HepG2 (cell line): ENCODE measurements around the gene C1orf74. TPM values are rescaled to one million over a fixed set of nuclear protein-coding genes. Genes with fewer than 3 reads are reported as not detected.

Source experiments
- ATAC-seq: fragments of 200-7000 bp; cut with Tn5 transposase; 3 replicates; pipeline ENCODE4 v1.9.1; 2020; ENCODE audit warnings: mild to moderate bottlenecking, moderate library complexity
- BruUV-seq: library from RNA; stranded (reverse); fragments of 400-500 nt; replicated peaks from 2 replicates; lab custom pipeline; 2021; lab: Mats Ljungman, UMichigan
- CTCF ChIA-PET: fragments of 300-600 bp; formaldehyde crosslinking; extraction: SDS; loops from one replicate; lab custom pipeline; 2021; ENCODE audit warnings: low total read pairs, inconsistent platforms, low intra/inter-chr PET ratio; lab: Yijun Ruan, JAX
- POLR2A ChIA-PET: fragments of 350-600 bp; sonication (Branson Sonifier 250); formaldehyde crosslinking; loops from one replicate; lab custom pipeline; 2020; ENCODE audit warnings: antibody characterized with exemption, inconsistent platforms; lab: Yijun Ruan, JAX
- DNase-seq: peaks from one replicate; pipeline ENCODE4 v3.0.0-alpha.2; 2015; ENCODE audit warnings: low spot score
- FAIRE-seq: peaks from 3 replicates; lab custom pipeline; 2011; peaks lifted over from hg19 to GRCh38; lab: Jason Lieb, UNC
- H2AFZ ChIP-seq: one replicate; pipeline ENCODE4 v1.6.1; 2011; ENCODE audit warnings: low read length, inconsistent platforms
- H3K27ac ChIP-seq: fragments of 300-600 bp; 3 replicates; pipeline ENCODE4 v1.8.0; 2011; ENCODE audit warnings: mixed run types, mild to moderate bottlenecking, mixed read lengths, low read length, inconsistent platforms; ENCODE audit not compliant: insufficient read depth; ENCODE audit errors: extremely low read length
- H3K27me3 ChIP-seq, 2 experiments: fragments of 200-600 bp in 1 of 2; 2 replicates in 1 of 2; 3 replicates in 1 of 2; pipeline versions ENCODE4 v1.6.0 to v1.8.0; 2011; ENCODE audit warnings: low read length in 2 of 2, mild to moderate bottlenecking in 2 of 2, moderate library complexity in 2 of 2, inconsistent platforms in 1 of 2; ENCODE audit not compliant: insufficient read depth in 2 of 2, control insufficient read depth in 1 of 2
- H3K36me3 ChIP-seq, 2 experiments: fragments of 200-600 bp in 1 of 2; replicated peaks in 1 of 2; 2 replicates in 1 of 2; 3 replicates in 1 of 2; pipeline versions ENCODE4 v1.5.1 to v1.8.0; 2011; ENCODE audit warnings: low read length in 2 of 2, inconsistent platforms in 1 of 2; ENCODE audit not compliant: insufficient read depth in 2 of 2, control insufficient read depth in 1 of 2
- H3K4me1 ChIP-seq: 2 replicates; pipeline ENCODE4 v1.5.1; 2012; ENCODE audit warnings: low read length, inconsistent platforms; ENCODE audit not compliant: insufficient read depth
- H3K4me2 ChIP-seq: 2 replicates; pipeline ENCODE4 v1.6.0; 2011; ENCODE audit warnings: low read depth, low read length, inconsistent platforms
- H3K4me3 ChIP-seq, 3 experiments: fragments of 200-600 bp in 1 of 3; sonication (generic), shearing (Covaris generic) in 1 of 3; replicated peaks in 1 of 3; 2 replicates each; pipeline ENCODE4 v1.5.1; 2011 to 2016; ENCODE audit warnings: low read length in 3 of 3, inconsistent platforms in 2 of 3, low read depth in 2 of 3, mild to moderate bottlenecking in 2 of 3, control low read depth in 1 of 3, mixed read lengths in 1 of 3; ENCODE audit not compliant: insufficient read depth in 1 of 3
- H3K79me2 ChIP-seq: one replicate; pipeline ENCODE4 v1.6.1; 2011; ENCODE audit warnings: low read length, inconsistent platforms; ENCODE audit not compliant: insufficient read depth
- H3K9ac ChIP-seq: 2 replicates; pipeline ENCODE4 v1.6.0; 2011; ENCODE audit warnings: mild to moderate bottlenecking, low read depth, low read length, inconsistent platforms; ENCODE audit not compliant: insufficient read depth
- H3K9me3 ChIP-seq: 2 replicates; pipeline ENCODE4 v1.5.1; 2012; ENCODE audit warnings: mild to moderate bottlenecking, low read length
- H4K20me1 ChIP-seq: 2 replicates; pipeline ENCODE4 v1.6.0; 2011; ENCODE audit warnings: inconsistent platforms, mild to moderate bottlenecking, low read length, moderate library complexity; ENCODE audit not compliant: insufficient read depth
- ETV5 ChIP-seq: IDR thresholded peaks from 2 replicates; pipeline ENCODE4 v1.6.1; 2018; ENCODE audit warnings: missing biosample characterization, missing genetic modification reagents, inconsistent platforms, borderline replicate concordance
- HES4 ChIP-seq: sonication (generic); formaldehyde crosslinking; IDR thresholded peaks from 2 replicates; pipeline ENCODE4 v1.9.0; 2021; ENCODE audit warnings: mild to moderate bottlenecking, missing genetic modification reagents, borderline replicate concordance
- MTA1 ChIP-seq: sonication (generic); formaldehyde crosslinking; IDR thresholded peaks from 2 replicates; pipeline ENCODE4 v1.4.0; 2020; ENCODE audit warnings: missing genetic modification reagents, mild to moderate bottlenecking, borderline replicate concordance
- MXI1 ChIP-seq: IDR thresholded peaks from 3 replicates; pipeline ENCODE4 v1.6.1; 2012; ENCODE audit warnings: low read depth, low read length, inconsistent platforms, borderline replicate concordance
- PHB2 ChIP-seq: fragments of 450-650 bp; IDR thresholded peaks from 2 replicates; pipeline ENCODE4 v1.6.1; 2018; ENCODE audit not compliant: partially characterized antibody
- POLR2AphosphoS5 ChIP-seq: IDR thresholded peaks from 2 replicates; pipeline ENCODE4 v1.6.1; 2012; ENCODE audit warnings: low read depth, low read length
- SIN3B ChIP-seq: fragments of 150-350 bp; IDR thresholded peaks from 2 replicates; pipeline ENCODE4 v1.6.1; 2014; ENCODE audit warnings: low read length
- SOX6 ChIP-seq, 2 experiments: fragments of 450-650 bp in 1 of 2; sonication (generic) in 1 of 2; formaldehyde crosslinking in 1 of 2; IDR thresholded peaks; 2 replicates each; pipeline versions ENCODE4 v1.4.0 to v1.6.1; 2017 to 2020; ENCODE audit warnings: antibody characterized with exemption in 1 of 2, mild to moderate bottlenecking in 1 of 2, missing genetic modification reagents in 1 of 2
- SRF ChIP-seq: IDR thresholded peaks from 2 replicates; pipeline ENCODE4 v1.6.1; 2011; ENCODE audit warnings: mild to moderate bottlenecking, low read depth, low read length, moderate library complexity
- TFE3 ChIP-seq: IDR thresholded peaks from 2 replicates; pipeline ENCODE4 v1.6.1; 2016
- ZBED4 ChIP-seq: sonication (generic); formaldehyde crosslinking; IDR thresholded peaks from 2 replicates; pipeline ENCODE4 v1.4.0; 2020; ENCODE audit warnings: missing genetic modification reagents, borderline replicate concordance
- ZFP91 ChIP-seq: sonication (generic); formaldehyde crosslinking; IDR thresholded peaks from 2 replicates; pipeline ENCODE4 v1.9.0; 2022; ENCODE audit warnings: missing genetic modification reagents, mild to moderate bottlenecking, borderline replicate concordance
- ZNF768 ChIP-seq: sonication (generic); formaldehyde crosslinking; IDR thresholded peaks from 2 replicates; pipeline ENCODE4 v1.4.0; 2020; ENCODE audit warnings: missing genetic modification reagents
- WGBS: methylation state at CpG from one replicate; pipeline ENCODE4 v1.1.6; 2017; ENCODE audit warnings: low lambda C conversion rate; 5-methylcytosine and 5-hydroxymethylcytosine counted together
- in situ Hi-C: cut with HindIII; loops from 2 replicates; pipeline ENCODE4 v1.10.0; 2017; ENCODE audit warnings: low pct_unique_long_range_greater_than_20kb; ENCODE audit not compliant: extremely low pct_ligation_motif_present
- intact Hi-C: fragments of 100-400 bp; cut with micrococcal nuclease; formaldehyde crosslinking; loops from one replicate; pipeline ENCODE4 v1.10.0; 2022; ENCODE audit not compliant: unreplicated experiment
- polyA plus RNA-seq, 8 experiments: library from polyadenylated mRNA; depleted of rRNA in 3 of 8; stranded (reverse) in 7 of 8; unstranded in 1 of 8; fragments of >200 nt; fragmentation: Illumina TruSeq in 4 of 8; extraction: Trizol in 4 of 8; gene quantifications; 2 replicates each; pipeline versions ENCODE4 v1.2.1 to v1.2.3, GENCODE V29; 2011 to 2016; ENCODE audit warnings: low read depth in 4 of 8, missing spikeins in 1 of 8, mixed read lengths in 1 of 8; ENCODE audit not compliant: insufficient read depth in 1 of 8
- total RNA-seq, 5 experiments: library from RNA; depleted of rRNA; stranded (reverse); fragments of >200 nt; fragmentation: Illumina TruSeq; extraction: Trizol; gene quantifications; 2 replicates each; pipeline ENCODE4 v1.2.3, GENCODE V29; 2016; ENCODE audit warnings: low read depth in 1 of 5

The C1orf74 gene
- total and polyA plus RNA-seq, 2 of the 13 experiments (the other 11 are each of a cell fraction or from before 2014, with no cell fraction given), result 0.33 to 0.71 TPM

DNA sequence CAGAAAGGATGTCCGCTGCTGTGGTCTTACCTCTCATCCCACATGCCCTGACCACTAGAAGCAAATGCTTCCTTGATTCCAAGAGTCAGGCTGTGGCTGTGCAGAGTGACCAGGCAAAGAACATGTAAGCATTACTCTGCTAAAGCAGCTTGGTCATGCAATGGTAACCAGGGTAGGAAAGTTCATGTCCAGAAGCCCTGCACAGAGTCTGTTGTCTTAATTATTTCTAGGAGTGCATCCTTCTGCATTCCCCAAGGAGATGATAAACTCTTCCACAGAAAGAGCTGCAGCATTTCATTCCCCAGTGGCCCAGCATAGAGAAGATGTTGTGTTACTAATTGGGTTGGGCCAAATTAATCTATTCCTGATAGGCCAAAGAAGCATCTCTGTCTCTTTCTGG is 33.3 kb upstream of the C1orf74 start:
- Histone ChIP-seq H4K20me1 (no peaks in the 10 kb centered on the region), H3K27me3 (peaks cover 0 to 7% of the 10 kb centered on the region in 2 experiments; a peak in 2 of 5 replicates), H3K4me2 (no peak overlapping the region), H3K36me3 (no peaks in the 10 kb centered on the region), H3K4me3 (no peak overlapping the region), H3K79me2 (no peaks in the 10 kb centered on the region), H2AFZ (no peak overlapping the region), H3K27ac (no peak overlapping the region), H3K4me1 (peaks cover 35% of the 10 kb centered on the region), H3K9ac (no peak overlapping the region), H3K9me3 (no peaks in the 10 kb centered on the region)
- DNase-seq (no peak), ATAC-seq (no peak), FAIRE-seq (no peak)
- intact Hi-C loops, result no loop called here
- BruUV-seq, result no TSS peak
- no peak for TF ChIP-seq MXI1
- no peak for TF ChIP-seq TFE3 (CRISPR knock-in tag)
- TF ChIP-seq ETV5, result no peak
- TF ChIP-seq ZNF768, result no peak
- TF ChIP-seq SRF, result no peak
- TF ChIP-seq MTA1 (CRISPR knock-in tag), result no peak
- no peak for TF ChIP-seq SIN3B
- 6% methylated on average over 1 of the region's 1 CpG for WGBS
- ChIA-PET POLR2A (no interaction called here), CTCF (no interaction called here)
- in situ Hi-C loops, result no loop called here

DNA sequence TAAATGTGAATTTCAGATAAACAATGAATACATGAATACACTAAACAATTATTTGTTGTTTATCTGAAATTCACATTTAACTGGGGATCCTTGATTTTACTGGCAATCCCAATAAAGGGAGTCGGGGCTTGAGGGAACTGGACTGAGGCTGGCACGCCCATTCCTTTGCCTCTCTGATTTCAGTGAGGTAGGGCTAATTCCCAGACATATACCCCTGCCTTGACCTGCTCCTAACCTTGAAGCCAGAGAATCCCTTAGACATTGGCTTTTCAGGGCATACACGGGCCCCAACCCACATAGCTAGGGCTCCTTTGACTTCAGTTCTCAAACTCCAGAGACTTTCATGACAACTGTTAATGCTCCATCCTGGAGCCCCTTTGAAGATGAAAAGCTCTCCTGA is 32.6 kb upstream of the C1orf74 start:
- FAIRE-seq (no peak), ATAC-seq (no peak), DNase-seq (no peak)
- Histone ChIP-seq H3K4me1 (peaks cover 32% of the 10 kb centered on the region), H3K4me2 (no peak overlapping the region), H3K4me3 (no peak overlapping the region), H3K27me3 (peaks cover 0 to 8% of the 10 kb centered on the region in 2 experiments; a peak in 2 of 5 replicates), H3K36me3 (no peaks in the 10 kb centered on the region), H3K27ac (no peak overlapping the region), H3K79me2 (no peaks in the 10 kb centered on the region), H3K9ac (no peak overlapping the region), H3K9me3 (no peaks in the 10 kb centered on the region), H2AFZ (no peak overlapping the region), H4K20me1 (no peaks in the 10 kb centered on the region)
- intact Hi-C loops (no loop called here), in situ Hi-C loops (no loop called here)
- no TSS peak for BruUV-seq
- ChIA-PET POLR2A (no interaction called here), CTCF (no interaction called here)
- 6% methylated on average over 2 of the region's 3 CpGs for WGBS
- no peak for TF ChIP-seq SOX6 (IDR thresholded peaks at IDR 0.05)
- no peak for TF ChIP-seq SOX6 (CRISPR knock-in tag; IDR thresholded peaks at IDR 0.05)
- TF ChIP-seq PHB2, result no peak
- TF ChIP-seq ZBED4 (CRISPR knock-in tag), result no peak
- TF ChIP-seq ZFP91 (CRISPR knock-in tag), result no peak
- TF ChIP-seq POLR2AphosphoS5, result no peak
- TF ChIP-seq HES4 (CRISPR knock-in tag), result no peak
